HEK293T (cell line): ENCODE results near the gene FHOD1.

Experiments used
- CTCF ChIA-PET: fragments of 350-600 bp; formaldehyde crosslinking; extraction: SDS; loops from one replicate; lab custom pipeline; 2021; ENCODE audit warnings: antibody characterized with exemption, inconsistent platforms; lab: Yijun Ruan, JAX
- POLR2A ChIA-PET: fragments of 350-600 bp; formaldehyde crosslinking; extraction: SDS; loops from one replicate; lab custom pipeline; 2020; ENCODE audit warnings: antibody characterized with exemption, inconsistent platforms; lab: Yijun Ruan, JAX
- DNase-seq: peaks from one replicate; pipeline ENCODE4 v3.0.0; 2012; ENCODE audit warnings: mixed read lengths; ENCODE audit errors: extremely low spot score
- ARNT ChIP-seq: fragments of 450-650 bp; IDR thresholded peaks from 2 replicates; pipeline ENCODE4 v1.6.1; 2017; ENCODE audit warnings: mild to moderate bottlenecking
- BHLHE40 ChIP-seq: fragments of 450-650 bp; IDR thresholded peaks from 2 replicates; pipeline ENCODE4 v1.6.1; 2016; ENCODE audit warnings: mild to moderate bottlenecking, moderate library complexity, borderline replicate concordance
- CTBP1 ChIP-seq: fragments of 450-650 bp; IDR thresholded peaks from 2 replicates; pipeline ENCODE4 v1.6.1; 2016; ENCODE audit warnings: borderline replicate concordance
- ELF4 ChIP-seq: fragments of 450-650 bp; IDR thresholded peaks from 2 replicates; pipeline ENCODE4 v1.6.1; 2017; ENCODE audit warnings: antibody characterized with exemption
- FOXA1 ChIP-seq: fragments of 450-650 bp; IDR thresholded peaks from 2 replicates; pipeline ENCODE4 v1.6.1; 2016; ENCODE audit warnings: mild to moderate bottlenecking
- FOXK2 ChIP-seq: fragments of 450-650 bp; IDR thresholded peaks from 2 replicates; pipeline ENCODE4 v1.6.1; 2016; ENCODE audit warnings: mild to moderate bottlenecking
- FOXM1 ChIP-seq: fragments of 450-650 bp; IDR thresholded peaks from 2 replicates; pipeline ENCODE4 v1.6.1; 2017; ENCODE audit warnings: mild to moderate bottlenecking, borderline replicate concordance
- HDGF ChIP-seq: fragments of 450-650 bp; IDR thresholded peaks from 2 replicates; pipeline ENCODE4 v1.6.1; 2017; ENCODE audit warnings: antibody characterized with exemption, borderline replicate concordance
- L3MBTL2 ChIP-seq: fragments of 450-650 bp; conservative IDR thresholded peaks from 2 replicates; pipeline ENCODE4 v1.6.1; 2016; ENCODE audit warnings: mild to moderate bottlenecking
- LEF1 ChIP-seq: fragments of 450-650 bp; IDR thresholded peaks from 2 replicates; pipeline ENCODE4 v1.6.1; 2017; ENCODE audit warnings: mild to moderate bottlenecking, borderline replicate concordance
- NFRKB ChIP-seq: fragments of 450-650 bp; IDR thresholded peaks from 2 replicates; pipeline ENCODE4 v1.6.1; 2016; ENCODE audit warnings: mild to moderate bottlenecking, moderate library complexity
- PKNOX1 ChIP-seq: fragments of 450-650 bp; IDR thresholded peaks from 2 replicates; pipeline ENCODE4 v1.6.1; 2016
- SP1 ChIP-seq: fragments of 450-650 bp; IDR thresholded peaks from 2 replicates; pipeline ENCODE4 v1.6.1; 2017
- SUZ12 ChIP-seq: fragments of 450-650 bp; IDR thresholded peaks from 2 replicates; pipeline ENCODE4 v1.6.1; 2016; ENCODE audit warnings: mild to moderate bottlenecking
- TARDBP ChIP-seq: fragments of 450-650 bp; IDR thresholded peaks from 2 replicates; pipeline ENCODE4 v1.6.1; 2016
- ZNF384 ChIP-seq: fragments of 450-650 bp; IDR thresholded peaks from 2 replicates; pipeline ENCODE4 v1.6.1; 2016

Gene FHOD1

GRCh38 chr16:67188323-67188722 is 59.0 kb downstream of the FHOD1 start:
- CTCF ChIA-PET: no interaction called here
- TF ChIP-seq ELF4: no peak
- TF ChIP-seq FOXA1: no peak
- TF ChIP-seq FOXK2: no peak
- no peak for TF ChIP-seq SP1
- TF ChIP-seq SUZ12: no peak
- TF ChIP-seq BHLHE40: no peak
- TF ChIP-seq TARDBP: no peak
- TF ChIP-seq FOXM1: no peak
- POLR2A ChIA-PET: no interaction called here

GRCh38 chr16:67187175-67187890 is 59.9 kb downstream of the FHOD1 start:
- ChIA-PET POLR2A (no interaction called here), CTCF (interaction anchor here (1.4 kb wide), 1 partner anchor 18 kb away, joined by 4 read pairs; no protein-coding TSS in a partner anchor)
- no peak for TF ChIP-seq TARDBP
- TF ChIP-seq HDGF: no peak
- no peak for TF ChIP-seq BHLHE40
- no peak for TF ChIP-seq SUZ12
- TF ChIP-seq L3MBTL2: no peak
- no peak for TF ChIP-seq SP1
- TF ChIP-seq FOXK2: no peak
- TF ChIP-seq LEF1: no peak
- TF ChIP-seq CTBP1: no peak
- no peak for TF ChIP-seq PKNOX1
- TF ChIP-seq NFRKB: no peak
- no peak for TF ChIP-seq ELF4
- TF ChIP-seq ZNF384: no peak
- TF ChIP-seq FOXM1: no peak
- no peak for TF ChIP-seq FOXA1

More at GRCh38 chr16:67188323-67188722, 59.0 kb downstream of the FHOD1 start:
- DNase-seq: no peak

GRCh38 chr16:67186550-67186950 is 60.7 kb downstream of the FHOD1 start:
- ChIA-PET POLR2A (interaction anchor here (1.0 kb wide), 1 partner anchor 20 kb away, joined by 3 read pairs; no protein-coding TSS in a partner anchor), CTCF (interaction anchor here (1.4 kb wide), 1 partner anchor 17 kb away, joined by 4 read pairs; no protein-coding TSS in a partner anchor)
- DNase-seq: no peak
- TF ChIP-seq ARNT: no peak
- TF ChIP-seq PKNOX1: no peak
- no peak for TF ChIP-seq FOXA1
- TF ChIP-seq L3MBTL2: no peak
- no peak for TF ChIP-seq TARDBP
- no peak for TF ChIP-seq BHLHE40
- no peak for TF ChIP-seq HDGF
- TF ChIP-seq ZNF384: no peak
- TF ChIP-seq FOXK2: no peak
- TF ChIP-seq SUZ12: no peak
- no peak for TF ChIP-seq ELF4
- no peak for TF ChIP-seq SP1
- TF ChIP-seq LEF1: no peak
- no peak for TF ChIP-seq NFRKB
- no peak for TF ChIP-seq FOXM1
- TF ChIP-seq CTBP1: no peak

More at GRCh38 chr16:67187175-67187890, 59.9 kb downstream of the FHOD1 start:
- DNase-seq: no peak

GRCh38 chr16:67185651-67186134 is 61.6 kb downstream of the FHOD1 start:
- CTCF ChIA-PET: interaction anchor here (0.5 to 1.0 kb wide), 5 partner anchors 12 to 227 kb away, joined by 3 to 5 read pairs (median 4); no protein-coding TSS in a partner anchor
- POLR2A ChIA-PET: interaction anchor here (0.7 to 1.5 kb wide), 4 partner anchors 21 to 168 kb away, joined by 3 to 5 read pairs (median 3); no protein-coding TSS in a partner anchor
- DNase-seq: no peak
- TF ChIP-seq CTBP1 (no peak), FOXK2 (no peak), SUZ12 (no peak), LEF1 (no peak), HDGF (no peak), ARNT (no peak), BHLHE40 (no peak), SP1 (no peak), FOXM1 (no peak), L3MBTL2 (no peak), NFRKB (no peak), TARDBP (no peak), PKNOX1 (no peak), FOXA1 (no peak)

GRCh38 chr16:67184995-67185650 is 62.2 kb downstream of the FHOD1 start:
- ChIA-PET POLR2A (interaction anchor here (0.7 to 1.5 kb wide), 3 partner anchors 26 to 167 kb away, joined by 3 to 5 read pairs (median 3); no protein-coding TSS in a partner anchor), CTCF (interaction anchor here (0.5 to 1.2 kb wide), 7 partner anchors 12 to 280 kb away, joined by 3 to 5 read pairs (median 3); no protein-coding TSS in a partner anchor)
- peak; percentile 78 for DNase-seq
- TF ChIP-seq FOXK2: no peak
- no peak for TF ChIP-seq ZNF384
- TF ChIP-seq LEF1: no peak
- no peak for TF ChIP-seq SP1
- TF ChIP-seq NFRKB: no peak
- TF ChIP-seq TARDBP: no peak
- TF ChIP-seq L3MBTL2: no peak
- no peak for TF ChIP-seq BHLHE40
- TF ChIP-seq HDGF: no peak
- no peak for TF ChIP-seq PKNOX1
